ENCODE results near the gene CNR2. TPM values are rescaled to one million over a fixed set of nuclear protein-coding genes. Genes with fewer than 3 reads are reported as not detected.
"Not testable (repeated sequence)": the region's sequence is repeated elsewhere in the genome, so short reads cannot be mapped to it uniquely, and the experiment has no call there.

The CNR2 gene
- total and polyA plus RNA-seq, 2 donors from 2014 or later, result 0.57 TPM; not detected in 1

DNA sequence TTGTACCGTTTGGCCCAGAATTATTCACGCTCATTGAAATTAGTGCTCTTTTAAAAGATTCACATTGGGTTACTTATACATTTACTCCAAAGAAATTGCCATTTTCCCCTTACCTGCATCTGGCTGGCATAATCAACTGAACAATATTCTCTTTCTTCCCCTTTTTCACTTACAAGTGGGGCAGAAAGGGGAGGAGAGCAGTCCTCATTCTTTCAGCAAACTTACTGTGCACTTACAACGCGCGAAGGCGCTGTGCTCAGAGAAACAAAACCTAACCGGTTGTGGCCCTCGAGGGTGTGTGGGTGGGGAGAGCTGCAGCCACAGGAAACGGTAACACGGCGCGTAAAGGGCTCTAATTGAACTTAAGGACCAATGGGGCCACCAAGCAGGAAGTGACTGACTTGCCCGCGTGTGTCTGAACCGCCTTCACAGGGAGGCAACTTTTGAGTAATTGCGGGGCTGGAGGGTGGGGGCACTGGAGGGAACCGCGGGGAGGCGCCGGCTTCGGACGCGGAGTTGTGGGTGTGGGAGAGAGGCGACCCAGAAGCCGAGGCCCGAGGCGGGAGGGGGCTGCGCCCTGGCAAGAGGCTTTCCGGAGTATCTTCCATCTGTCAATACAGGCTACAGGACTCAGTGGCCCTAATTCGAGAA, 45.8 kb upstream of the CNR2 start:
- Histone ChIP-seq H3K27ac (ENCODE audit: low read depth in 2 of 2, low read length in 2 of 2) (peak overlapping the region; percentile 99 to 100), H3K36me3 (ENCODE audit: control insufficient read depth in 2 of 3, insufficient read depth in 3 of 3, low read length in 3 of 3) (peaks cover 0 to 3% (median 2%) of the 10 kb centered on the region in 3 donors), H3K9ac (ENCODE audit: low read length in 3 of 3) (peak overlapping the region; percentile 54 to 70 (median 63)), H3K4me1 (ENCODE audit: control insufficient read depth in 2 of 3, insufficient read depth in 2 of 3, low read depth in 1 of 3, low read length in 3 of 3) (peaks cover 0 to 4% (median 0%) of the 10 kb centered on the region in 3 donors), H3K9me3 (ENCODE audit: control insufficient read depth in 2 of 3, insufficient read depth in 1 of 3, low read length in 3 of 3) (no peaks in the 10 kb centered on the region), H3K4me3 (ENCODE audit: low read length in 3 of 3) (peak overlapping the region; percentile 40 to 100 (median 89)), H3K27me3 (ENCODE audit: control insufficient read depth, insufficient read depth, low read length) (no peaks in the 10 kb centered on the region)
- intact Hi-C loops (cut with DNase I), result no loop called here
- TF ChIP-seq, protein P1, sequence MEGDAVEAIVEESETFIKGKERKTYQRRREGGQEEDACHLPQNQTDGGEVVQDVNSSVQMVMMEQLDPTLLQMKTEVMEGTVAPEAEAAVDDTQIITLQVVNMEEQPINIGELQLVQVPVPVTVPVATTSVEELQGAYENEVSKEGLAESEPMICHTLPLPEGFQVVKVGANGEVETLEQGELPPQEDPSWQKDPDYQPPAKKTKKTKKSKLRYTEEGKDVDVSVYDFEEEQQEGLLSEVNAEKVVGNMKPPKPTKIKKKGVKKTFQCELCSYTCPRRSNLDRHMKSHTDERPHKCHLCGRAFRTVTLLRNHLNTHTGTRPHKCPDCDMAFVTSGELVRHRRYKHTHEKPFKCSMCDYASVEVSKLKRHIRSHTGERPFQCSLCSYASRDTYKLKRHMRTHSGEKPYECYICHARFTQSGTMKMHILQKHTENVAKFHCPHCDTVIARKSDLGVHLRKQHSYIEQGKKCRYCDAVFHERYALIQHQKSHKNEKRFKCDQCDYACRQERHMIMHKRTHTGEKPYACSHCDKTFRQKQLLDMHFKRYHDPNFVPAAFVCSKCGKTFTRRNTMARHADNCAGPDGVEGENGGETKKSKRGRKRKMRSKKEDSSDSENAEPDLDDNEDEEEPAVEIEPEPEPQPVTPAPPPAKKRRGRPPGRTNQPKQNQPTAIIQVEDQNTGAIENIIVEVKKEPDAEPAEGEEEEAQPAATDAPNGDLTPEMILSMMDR (IDR thresholded peaks at IDR 0.05; ENCODE audit: borderline replicate concordance, extremely low read depth, insufficient read depth), result peak; percentile 42
- FAIRE-seq, result no peak
- DNase-seq, result peak; percentile 88 to 97 (median 94)

DNA sequence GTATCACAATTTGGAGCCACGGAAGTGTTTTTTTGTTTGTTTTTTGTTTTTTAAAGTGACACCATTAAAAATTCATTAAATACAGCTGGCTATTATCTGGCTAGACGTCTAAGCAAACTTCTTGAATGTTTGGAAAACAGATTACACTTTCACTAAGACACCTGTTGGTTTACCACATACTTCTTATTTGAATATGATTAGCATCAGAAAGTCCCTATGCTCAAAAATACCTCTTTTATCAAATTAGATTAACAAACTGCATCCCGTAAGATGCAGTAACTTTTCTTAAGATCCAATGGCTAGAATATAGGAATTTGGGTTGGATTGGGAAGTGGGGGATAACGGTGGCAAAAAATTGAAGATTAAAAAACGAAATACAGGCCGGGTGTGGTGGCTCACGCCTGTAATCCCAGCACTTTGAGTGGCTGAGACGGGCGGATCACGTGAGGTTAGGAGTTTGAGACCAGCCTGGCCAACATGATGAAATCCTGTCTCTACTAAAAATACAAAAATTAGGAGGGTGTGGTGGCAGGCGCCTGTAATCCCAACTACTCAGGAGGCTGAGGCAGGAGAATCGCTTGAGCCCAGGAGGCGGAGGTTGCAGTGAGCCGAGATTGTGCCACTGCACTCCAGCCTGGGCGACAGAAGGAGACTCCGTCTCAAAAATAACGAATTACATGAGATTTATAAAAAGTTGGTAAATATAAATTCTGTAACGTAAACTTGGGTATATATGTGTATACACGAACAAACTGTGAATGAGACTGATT, 45.1 kb upstream of the CNR2 start:
- H3K36me3 ChIP-seq (ENCODE audit: control insufficient read depth in 2 of 3, insufficient read depth in 3 of 3, low read length in 3 of 3); H3K9me3 ChIP-seq (ENCODE audit: control insufficient read depth in 2 of 3, insufficient read depth in 1 of 3, low read length in 3 of 3); intact Hi-C loops (cut with DNase I); FAIRE-seq; H3K27me3 ChIP-seq (ENCODE audit: control insufficient read depth, insufficient read depth, low read length); H3K4me1 ChIP-seq (ENCODE audit: control insufficient read depth in 2 of 3, insufficient read depth in 2 of 3, low read depth in 1 of 3, low read length in 3 of 3); DNase-seq: not testable (repeated sequence)
- peak overlapping the region; percentile 2 to 70 (median 63) for H3K9ac ChIP-seq (ENCODE audit: low read length in 3 of 3)
- H3K4me3 ChIP-seq (ENCODE audit: low read length in 3 of 3), result peak overlapping the region; percentile 40 to 100 (median 89)
- peak overlapping the region; percentile 99 to 100 for H3K27ac ChIP-seq (ENCODE audit: low read depth in 2 of 2, low read length in 2 of 2)

DNA sequence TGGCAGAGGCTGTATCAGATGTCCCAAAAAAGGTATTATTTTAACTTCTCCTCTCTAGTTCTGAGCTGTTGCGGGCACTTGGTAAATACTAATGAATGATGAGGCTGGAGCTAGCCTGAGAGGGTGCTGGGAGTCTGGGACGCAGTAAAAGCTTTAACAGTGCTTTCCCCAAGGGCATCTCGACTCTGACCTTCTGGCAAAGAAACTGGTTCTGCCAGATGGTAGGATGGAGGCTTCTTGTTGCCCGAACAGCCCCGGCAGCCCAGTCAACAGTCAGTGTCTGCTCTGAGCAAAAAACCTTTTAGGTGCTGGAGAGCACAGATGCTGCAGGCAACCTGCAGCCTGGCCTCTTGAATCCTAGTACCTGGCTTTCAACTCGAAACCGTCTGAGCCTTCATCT, 43.9 kb upstream of the CNR2 start:
- no peaks in the 10 kb centered on the region for H3K27me3 ChIP-seq (ENCODE audit: control insufficient read depth, insufficient read depth, low read length)
- H3K4me1 ChIP-seq (ENCODE audit: control insufficient read depth in 2 of 3, insufficient read depth in 2 of 3, low read depth in 1 of 3, low read length in 3 of 3), result peaks cover 0 to 4% (median 0%) of the 10 kb centered on the region in 3 donors
- H3K9me3 ChIP-seq (ENCODE audit: control insufficient read depth in 2 of 3, insufficient read depth in 1 of 3, low read length in 3 of 3), result no peaks in the 10 kb centered on the region
- H3K4me3 ChIP-seq (ENCODE audit: low read length in 3 of 3), result no peak overlapping the region
- H3K27ac ChIP-seq (ENCODE audit: low read depth in 2 of 2, low read length in 2 of 2), result peak overlapping the region in 1 of 2 donors; percentile 41
- TF ChIP-seq, protein P1 (IDR thresholded peaks at IDR 0.05; ENCODE audit: borderline replicate concordance, extremely low read depth, insufficient read depth), result no peak
- H3K36me3 ChIP-seq (ENCODE audit: control insufficient read depth in 2 of 3, insufficient read depth in 3 of 3, low read length in 3 of 3), result no peaks in the 10 kb centered on the region
- peak overlapping the region in 1 of 3 donors; percentile 35 for H3K9ac ChIP-seq (ENCODE audit: low read length in 3 of 3)
- intact Hi-C loops (cut with DNase I), result no loop called here
- FAIRE-seq, result no peak
- peak in 2 of 5 donors; percentile 23 to 48 for DNase-seq

DNA sequence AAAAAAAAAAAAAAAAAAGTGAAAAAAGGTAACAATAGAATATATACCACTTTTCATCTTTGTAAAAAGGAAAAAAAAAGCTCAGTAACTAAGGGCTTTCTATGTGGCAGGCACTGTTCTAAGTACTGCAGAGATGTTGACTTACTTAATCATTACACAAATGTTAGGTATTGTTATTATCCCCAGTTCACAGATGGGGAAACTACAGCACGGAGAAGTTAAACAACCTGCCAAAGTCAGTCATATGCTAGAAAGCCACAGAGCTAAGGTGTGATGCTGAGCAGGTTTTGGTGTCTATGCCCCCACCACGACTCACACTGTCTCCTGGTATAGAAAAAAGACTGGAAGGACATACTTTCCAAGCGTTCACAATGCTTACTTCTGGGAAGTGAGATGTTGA, 39.9 kb upstream of the CNR2 start:
- no peaks in the 10 kb centered on the region for H3K9me3 ChIP-seq (ENCODE audit: control insufficient read depth in 2 of 3, insufficient read depth in 1 of 3, low read length in 3 of 3)
- no peak overlapping the region for H3K9ac ChIP-seq (ENCODE audit: low read length in 3 of 3)
- DNase-seq (no peak), FAIRE-seq (no peak)
- no peaks in the 10 kb centered on the region for H3K27me3 ChIP-seq (ENCODE audit: control insufficient read depth, insufficient read depth, low read length)
- H3K4me1 ChIP-seq (ENCODE audit: control insufficient read depth in 2 of 3, insufficient read depth in 2 of 3, low read depth in 1 of 3, low read length in 3 of 3), result peaks cover 0 to 7% (median 0%) of the 10 kb centered on the region in 3 donors
- TF ChIP-seq, protein P1 (IDR thresholded peaks at IDR 0.05; ENCODE audit: borderline replicate concordance, extremely low read depth, insufficient read depth), result no peak
- H3K4me3 ChIP-seq (ENCODE audit: low read length in 3 of 3), result no peak overlapping the region
- no peaks in the 10 kb centered on the region for H3K36me3 ChIP-seq (ENCODE audit: control insufficient read depth in 2 of 3, insufficient read depth in 3 of 3, low read length in 3 of 3)
- intact Hi-C loops (cut with DNase I), result no loop called here
- no peak overlapping the region for H3K27ac ChIP-seq (ENCODE audit: low read depth in 2 of 2, low read length in 2 of 2)

Measured in kidney (tissue), 14 donors.